ENCODE measurements around the gene YEATS4. TPM values are rescaled to one million over a fixed set of nuclear protein-coding genes. Genes with fewer than 3 reads are reported as not detected.

YEATS4 gene
- polyA plus RNA-seq, 4 donors = 12.5 to 23.6 (median 19.3) TPM

- H3K4me1 ChIP-seq (ENCODE audit: control insufficient read depth in 3 of 3, insufficient read depth in 2 of 3, low read depth in 1 of 3, low read length in 2 of 3) = peaks cover 0 to 25% (median 0%) of the 10 kb centered on the region in 3 donors
- DNase-seq (no peak), FAIRE-seq (no peak)
- no peak overlapping the region for H3K27ac ChIP-seq (ENCODE audit: low read depth in 1 of 3, low read length in 2 of 3)
- no peak overlapping the region for H3K4me3 ChIP-seq (ENCODE audit: low read depth in 1 of 3, low read length in 3 of 3)
- no peaks in the 10 kb centered on the region for H3K36me3 ChIP-seq (ENCODE audit: control insufficient read depth in 3 of 3, insufficient read depth in 2 of 3, low read depth in 1 of 3, low read length in 3 of 3)
- no peaks in the 10 kb centered on the region for H3K9me3 ChIP-seq (ENCODE audit: control insufficient read depth in 2 of 2, insufficient read depth in 1 of 2, low read depth in 1 of 2, low read length in 1 of 2)
- WGBS, 3 donors = 71 to 91% (median 87%) methylated on average over 3 of the region's 3 CpGs
- H3K27me3 ChIP-seq (ENCODE audit: control insufficient read depth in 3 of 3, insufficient read depth in 3 of 3, low read length in 3 of 3) = no peaks in the 10 kb centered on the region
Measured at GRCh38 chr12:69328426-69328825, 31.1 kb upstream of the YEATS4 start.

DNA sequence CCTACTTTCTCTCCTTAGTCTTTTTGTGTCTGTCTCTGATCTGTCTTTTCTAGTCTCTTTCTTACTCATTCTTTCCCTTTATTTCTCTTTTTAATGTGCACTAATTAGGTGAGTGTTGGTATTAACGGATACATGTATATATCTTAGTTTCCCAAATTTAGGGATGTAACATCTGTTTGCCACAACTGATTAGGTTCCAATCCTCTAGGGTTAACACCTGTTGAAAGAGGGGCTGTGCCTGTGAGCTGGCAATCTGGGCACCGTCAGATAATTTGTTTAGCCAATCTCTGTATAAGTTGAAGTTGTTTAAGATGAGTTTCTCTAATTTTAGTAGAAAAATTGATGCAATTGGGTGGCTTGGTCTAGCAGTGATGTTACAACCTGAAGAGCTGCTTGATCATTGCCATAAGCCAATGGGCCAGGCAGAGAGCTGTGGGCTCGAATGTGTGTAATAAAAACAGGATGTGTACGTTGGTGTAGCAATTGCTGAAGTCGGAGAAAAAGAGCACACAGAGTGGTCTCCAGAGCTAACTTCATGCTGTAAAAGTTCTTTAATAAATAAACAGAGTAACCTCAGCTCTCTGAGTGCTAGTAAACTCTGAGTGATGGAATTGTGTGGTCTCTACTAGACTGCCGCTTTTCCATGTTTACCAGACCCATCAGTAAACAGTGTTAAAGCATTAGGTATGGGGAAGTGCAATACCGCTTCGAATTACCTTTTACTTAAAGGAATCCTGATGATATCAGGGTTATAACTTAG lies 29.7 kb upstream of the YEATS4 start:
- Histone ChIP-seq H3K27ac (ENCODE audit: low read depth in 1 of 3, low read length in 2 of 3) (peak overlapping the region; percentile 60 to 88 (median 82)), H3K9me3 (ENCODE audit: control insufficient read depth in 2 of 2, insufficient read depth in 1 of 2, low read depth in 1 of 2, low read length in 1 of 2) (no peaks in the 10 kb centered on the region), H3K4me3 (ENCODE audit: low read depth in 1 of 3, low read length in 3 of 3) (peak overlapping the region in 2 of 3 donors; percentile 47 to 50), H3K27me3 (ENCODE audit: control insufficient read depth in 3 of 3, insufficient read depth in 3 of 3, low read length in 3 of 3) (no peaks in the 10 kb centered on the region), H3K36me3 (ENCODE audit: control insufficient read depth in 3 of 3, insufficient read depth in 2 of 3, low read depth in 1 of 3, low read length in 3 of 3) (no peaks in the 10 kb centered on the region), H3K4me1 (ENCODE audit: control insufficient read depth in 3 of 3, insufficient read depth in 2 of 3, low read depth in 1 of 3, low read length in 2 of 3) (peaks cover 0 to 33% (median 0%) of the 10 kb centered on the region in 3 donors)
- WGBS, 3 donors = 8 to 28% (median 14%) methylated on average over 8 of the region's 8 CpGs
- DNase-seq (peak in 1 of 2 donors; percentile 35), FAIRE-seq (no peak)

GRCh38 chr12:69330475-69331473 lies 28.8 kb upstream of the YEATS4 start:
- H3K9me3 ChIP-seq (ENCODE audit: control insufficient read depth in 2 of 2, insufficient read depth in 1 of 2, low read depth in 1 of 2, low read length in 1 of 2) = no peaks in the 10 kb centered on the region
- DNase-seq = peak; percentile 80 to 86
- H3K27me3 ChIP-seq (ENCODE audit: control insufficient read depth in 3 of 3, insufficient read depth in 3 of 3, low read length in 3 of 3) = no peaks in the 10 kb centered on the region
- peak overlapping the region; percentile 77 to 90 (median 88) for H3K27ac ChIP-seq (ENCODE audit: low read depth in 1 of 3, low read length in 2 of 3)
- WGBS, 3 donors = 1 to 7% (median 1%) methylated on average over 18 of the region's 18 CpGs
- peak; percentile 59 for FAIRE-seq
- H3K4me1 ChIP-seq (ENCODE audit: control insufficient read depth in 3 of 3, insufficient read depth in 2 of 3, low read depth in 1 of 3, low read length in 2 of 3) = peaks cover 0 to 33% (median 0%) of the 10 kb centered on the region in 3 donors
- H3K4me3 ChIP-seq (ENCODE audit: low read depth in 1 of 3, low read length in 3 of 3) = peak overlapping the region in 2 of 3 donors; percentile 47 to 50
- H3K36me3 ChIP-seq (ENCODE audit: control insufficient read depth in 3 of 3, insufficient read depth in 2 of 3, low read depth in 1 of 3, low read length in 3 of 3) = no peaks in the 10 kb centered on the region

DNA sequence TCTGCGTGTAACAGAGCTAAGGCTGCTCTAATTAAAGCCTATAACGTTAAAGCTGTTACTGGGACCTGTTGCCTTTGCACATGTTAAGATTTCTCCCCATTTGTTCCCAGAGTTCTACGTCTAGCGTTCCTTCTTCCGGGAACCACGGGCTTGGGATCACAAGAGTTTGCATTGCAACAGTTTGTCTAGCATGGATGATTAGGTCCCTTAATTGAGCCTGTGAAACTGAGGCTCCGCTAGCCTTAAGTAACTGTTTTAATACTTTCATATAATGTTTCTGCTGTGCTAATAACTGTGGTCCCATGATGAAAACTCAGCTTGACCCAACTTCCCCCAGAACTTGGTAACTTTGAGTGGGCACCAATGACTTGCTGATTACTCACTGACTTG lies 28.0 kb upstream of the YEATS4 start:
- no peaks in the 10 kb centered on the region for H3K9me3 ChIP-seq (ENCODE audit: control insufficient read depth in 2 of 2, insufficient read depth in 1 of 2, low read depth in 1 of 2, low read length in 1 of 2)
- peak overlapping the region; percentile 77 to 90 (median 88) for H3K27ac ChIP-seq (ENCODE audit: low read depth in 1 of 3, low read length in 2 of 3)
- FAIRE-seq (no peak), DNase-seq (peak; percentile 69 to 72)
- H3K4me3 ChIP-seq (ENCODE audit: low read depth in 1 of 3, low read length in 3 of 3) = peak overlapping the region in 2 of 3 donors; percentile 47 to 50
- WGBS, 3 donors = 5 to 28% (median 25%) methylated on average over 7 of the region's 7 CpGs
- H3K27me3 ChIP-seq (ENCODE audit: control insufficient read depth in 3 of 3, insufficient read depth in 3 of 3, low read length in 3 of 3) = no peaks in the 10 kb centered on the region
- no peaks in the 10 kb centered on the region for H3K36me3 ChIP-seq (ENCODE audit: control insufficient read depth in 3 of 3, insufficient read depth in 2 of 3, low read depth in 1 of 3, low read length in 3 of 3)
- peaks cover 0 to 33% (median 0%) of the 10 kb centered on the region in 3 donors for H3K4me1 ChIP-seq (ENCODE audit: control insufficient read depth in 3 of 3, insufficient read depth in 2 of 3, low read depth in 1 of 3, low read length in 2 of 3)

- Histone ChIP-seq H3K27ac (ENCODE audit: low read depth in 1 of 3, low read length in 2 of 3) (peak overlapping the region; percentile 81 to 90 (median 88)), H3K4me1 (ENCODE audit: control insufficient read depth in 3 of 3, insufficient read depth in 2 of 3, low read depth in 1 of 3, low read length in 2 of 3) (peaks cover 0 to 33% (median 0%) of the 10 kb centered on the region in 3 donors), H3K27me3 (ENCODE audit: control insufficient read depth in 3 of 3, insufficient read depth in 3 of 3, low read length in 3 of 3) (no peaks in the 10 kb centered on the region), H3K4me3 (ENCODE audit: low read depth in 1 of 3, low read length in 3 of 3) (peak overlapping the region in 2 of 3 donors; percentile 47 to 50), H3K36me3 (ENCODE audit: control insufficient read depth in 3 of 3, insufficient read depth in 2 of 3, low read depth in 1 of 3, low read length in 3 of 3) (no peaks in the 10 kb centered on the region), H3K9me3 (ENCODE audit: control insufficient read depth in 2 of 2, insufficient read depth in 1 of 2, low read depth in 1 of 2, low read length in 1 of 2) (no peaks in the 10 kb centered on the region)
- DNase-seq (peak; percentile 58 to 81), FAIRE-seq (no peak)
- WGBS, 3 donors = 20 to 53% (median 41%) methylated on average over 20 of the region's 20 CpGs
Measured at GRCh38 chr12:69331909-69332684, 27.4 kb upstream of the YEATS4 start.

DNA sequence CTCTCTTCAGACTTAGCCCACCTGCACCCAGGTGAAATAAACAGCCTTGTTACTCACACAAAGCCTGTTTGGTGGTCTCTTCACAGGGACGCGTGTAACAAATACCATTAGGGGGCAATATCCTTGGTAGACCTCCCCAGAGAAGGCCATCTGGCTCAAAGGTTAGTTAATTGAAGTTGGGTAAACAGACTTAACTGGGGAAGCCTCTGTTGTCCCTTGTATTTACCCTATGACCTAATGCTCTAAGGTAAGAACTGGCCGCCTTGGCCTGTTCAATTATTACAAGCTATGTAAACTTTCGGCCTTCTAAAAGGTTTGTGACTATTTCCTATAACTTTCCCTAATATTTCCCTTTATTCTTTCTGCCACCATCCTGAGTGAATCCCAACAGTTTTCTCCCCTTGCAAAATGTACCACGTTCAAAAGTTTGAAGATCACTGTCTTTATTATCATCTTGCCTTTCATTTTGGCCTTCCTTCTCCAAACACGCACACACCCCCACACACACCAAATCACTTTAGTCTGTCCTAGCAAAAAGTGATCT lies 26.7 kb upstream of the YEATS4 start:
- Histone ChIP-seq H3K9me3 (ENCODE audit: control insufficient read depth in 2 of 2, insufficient read depth in 1 of 2, low read depth in 1 of 2, low read length in 1 of 2) (no peaks in the 10 kb centered on the region), H3K4me3 (ENCODE audit: low read depth in 1 of 3, low read length in 3 of 3) (no peak overlapping the region), H3K36me3 (ENCODE audit: control insufficient read depth in 3 of 3, insufficient read depth in 2 of 3, low read depth in 1 of 3, low read length in 3 of 3) (no peaks in the 10 kb centered on the region), H3K27me3 (ENCODE audit: control insufficient read depth in 3 of 3, insufficient read depth in 3 of 3, low read length in 3 of 3) (no peaks in the 10 kb centered on the region), H3K27ac (ENCODE audit: low read depth in 1 of 3, low read length in 2 of 3) (peak overlapping the region; percentile 81 to 88 (median 87)), H3K4me1 (ENCODE audit: control insufficient read depth in 3 of 3, insufficient read depth in 2 of 3, low read depth in 1 of 3, low read length in 2 of 3) (peaks cover 0 to 33% (median 3%) of the 10 kb centered on the region in 3 donors)
- WGBS, 3 donors = 12 to 61% (median 41%) methylated on average over 6 of the region's 6 CpGs
- DNase-seq = peak; percentile 72 to 76
- FAIRE-seq = no peak

- Histone ChIP-seq H3K4me3 (ENCODE audit: low read depth in 1 of 3, low read length in 3 of 3) (no peak overlapping the region), H3K36me3 (ENCODE audit: control insufficient read depth in 3 of 3, insufficient read depth in 2 of 3, low read depth in 1 of 3, low read length in 3 of 3) (no peaks in the 10 kb centered on the region), H3K27ac (ENCODE audit: low read depth in 1 of 3, low read length in 2 of 3) (peak overlapping the region in 1 of 3 donors; percentile 88), H3K9me3 (ENCODE audit: control insufficient read depth in 2 of 2, insufficient read depth in 1 of 2, low read depth in 1 of 2, low read length in 1 of 2) (no peaks in the 10 kb centered on the region), H3K27me3 (ENCODE audit: control insufficient read depth in 3 of 3, insufficient read depth in 3 of 3, low read length in 3 of 3) (no peaks in the 10 kb centered on the region), H3K4me1 (ENCODE audit: control insufficient read depth in 3 of 3, insufficient read depth in 2 of 3, low read depth in 1 of 3, low read length in 2 of 3) (peaks cover 3 to 28% (median 3%) of the 10 kb centered on the region in 3 donors)
- DNase-seq (no peak), FAIRE-seq (no peak)
Measured at GRCh38 chr12:69334158-69334557, 25.4 kb upstream of the YEATS4 start.

Measured in small intestine (tissue), 7 donors.